Measurements from ENCODE around the gene PBX4. TPM values are rescaled to one million over a fixed set of nuclear protein-coding genes. Genes with fewer than 3 reads are reported as not detected.

Gene PBX4
- polyA plus RNA-seq, 1 donor from 2014 or later: 4.1 TPM

DNA sequence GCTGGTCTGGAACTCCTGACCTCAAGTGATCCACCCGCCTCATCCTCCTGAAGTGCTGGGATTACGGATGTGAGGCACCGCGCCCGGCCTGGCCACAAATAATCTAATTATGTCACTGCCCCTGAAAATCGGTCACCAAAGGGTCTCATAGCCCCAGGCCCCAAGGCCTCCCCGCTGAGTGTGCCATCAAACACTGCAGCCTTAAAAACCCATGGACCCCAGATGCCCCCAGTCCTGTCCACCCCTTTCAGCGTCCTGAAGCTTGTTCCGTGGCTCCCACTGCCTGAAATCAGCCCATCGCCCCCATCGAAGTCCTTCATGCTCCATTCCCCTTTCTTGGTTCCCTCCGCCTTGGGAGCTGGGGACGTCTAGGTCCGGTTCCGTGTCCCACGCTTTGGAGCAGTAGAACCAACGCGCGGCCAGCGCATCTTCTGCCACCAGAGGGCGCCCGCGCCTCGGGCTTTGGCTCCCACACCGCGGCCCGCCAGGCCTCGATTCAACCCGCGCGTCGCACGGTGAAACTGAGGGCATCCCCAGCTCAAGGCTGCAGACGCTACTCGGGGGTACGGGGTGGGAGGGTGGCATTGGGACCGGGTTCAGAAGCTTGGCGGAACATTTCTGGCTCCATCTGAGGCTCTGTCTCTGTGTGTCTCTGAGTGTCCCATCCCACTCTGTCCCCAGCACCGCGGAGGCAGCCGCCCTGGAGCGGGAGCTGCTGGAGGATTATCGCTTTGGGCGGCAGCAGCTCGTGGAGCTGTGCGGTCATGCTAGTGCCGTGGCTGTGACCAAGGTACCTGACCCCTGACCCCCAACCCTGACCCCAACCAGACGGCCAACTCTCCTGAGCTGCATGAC is 86.3 kb downstream of the PBX4 start:
- no peaks in the 10 kb centered on the region for H3K27me3 Mint-ChIP-seq

DNA sequence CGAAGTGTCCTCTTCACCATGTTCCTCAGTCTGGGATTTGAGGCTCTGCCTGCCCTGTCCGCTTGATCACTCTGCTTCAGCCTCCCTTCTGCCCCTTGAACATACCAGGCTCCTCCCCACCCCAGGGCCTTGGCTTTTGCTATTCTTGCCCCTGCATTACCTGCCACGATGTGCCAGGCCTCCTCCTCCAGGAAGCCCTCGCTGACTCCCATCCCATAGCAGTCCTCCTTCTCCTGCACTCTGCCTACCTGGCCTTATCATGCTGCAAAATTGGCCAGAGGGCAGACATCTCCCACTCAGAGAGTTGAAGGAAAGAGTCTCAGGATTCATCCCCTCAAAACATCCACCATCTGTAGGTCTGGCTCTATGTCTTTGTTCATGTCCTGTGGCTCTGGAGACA is 87.6 kb downstream of the PBX4 start:
- H3K4me1 Mint-ChIP-seq: peaks cover 7 to 9% (median 8%) of the 10 kb centered on the region in 3 donors
- no peak overlapping the region for H3K27ac Mint-ChIP-seq
- H3K27me3 Mint-ChIP-seq: no peaks in the 10 kb centered on the region
- H3K4me3 Mint-ChIP-seq: no peak overlapping the region
- H3K9me3 Mint-ChIP-seq: no peaks in the 10 kb centered on the region
- H3K36me3 Mint-ChIP-seq: peaks cover 2% of the 10 kb centered on the region

More for the DNA sequence above, 86.3 kb downstream of the PBX4 start:
- H3K27ac Mint-ChIP-seq: peak overlapping the region in 1 of 3 donors; percentile 80
- peaks cover 2% of the 10 kb centered on the region for H3K36me3 Mint-ChIP-seq
- H3K4me1 Mint-ChIP-seq: peaks cover 5 to 9% (median 7%) of the 10 kb centered on the region in 3 donors
- no peaks in the 10 kb centered on the region for H3K9me3 Mint-ChIP-seq
- H3K4me3 Mint-ChIP-seq: peak overlapping the region in 2 of 4 donors; percentile 57 to 84

DNA sequence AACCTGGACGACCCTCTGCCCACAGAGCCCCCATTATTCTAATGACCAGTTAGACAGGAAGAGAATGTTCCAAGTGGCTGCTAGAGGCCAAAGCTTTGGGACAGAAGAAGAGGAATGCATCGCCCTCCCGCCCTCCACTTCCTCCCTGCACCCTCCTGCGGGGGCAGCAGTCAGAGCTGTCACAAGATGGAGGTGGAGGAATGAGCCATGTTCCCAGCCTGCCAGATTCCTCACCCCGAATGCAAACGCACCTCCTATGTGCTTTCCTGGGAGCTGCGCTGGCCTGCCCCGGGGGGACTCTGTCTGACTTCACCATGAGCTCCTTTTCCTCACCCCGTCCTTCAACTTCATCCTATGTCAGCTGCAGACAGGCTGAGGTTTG is 88.1 kb downstream of the PBX4 start:
- peaks cover 2% of the 10 kb centered on the region for H3K36me3 Mint-ChIP-seq
- peak overlapping the region in 1 of 3 donors; percentile 53 for H3K27ac Mint-ChIP-seq
- no peaks in the 10 kb centered on the region for H3K27me3 Mint-ChIP-seq
- H3K4me3 Mint-ChIP-seq: peak overlapping the region in 1 of 4 donors; percentile 28
- H3K4me1 Mint-ChIP-seq: peaks cover 7 to 9% (median 8%) of the 10 kb centered on the region in 3 donors
- no peaks in the 10 kb centered on the region for H3K9me3 Mint-ChIP-seq

DNA sequence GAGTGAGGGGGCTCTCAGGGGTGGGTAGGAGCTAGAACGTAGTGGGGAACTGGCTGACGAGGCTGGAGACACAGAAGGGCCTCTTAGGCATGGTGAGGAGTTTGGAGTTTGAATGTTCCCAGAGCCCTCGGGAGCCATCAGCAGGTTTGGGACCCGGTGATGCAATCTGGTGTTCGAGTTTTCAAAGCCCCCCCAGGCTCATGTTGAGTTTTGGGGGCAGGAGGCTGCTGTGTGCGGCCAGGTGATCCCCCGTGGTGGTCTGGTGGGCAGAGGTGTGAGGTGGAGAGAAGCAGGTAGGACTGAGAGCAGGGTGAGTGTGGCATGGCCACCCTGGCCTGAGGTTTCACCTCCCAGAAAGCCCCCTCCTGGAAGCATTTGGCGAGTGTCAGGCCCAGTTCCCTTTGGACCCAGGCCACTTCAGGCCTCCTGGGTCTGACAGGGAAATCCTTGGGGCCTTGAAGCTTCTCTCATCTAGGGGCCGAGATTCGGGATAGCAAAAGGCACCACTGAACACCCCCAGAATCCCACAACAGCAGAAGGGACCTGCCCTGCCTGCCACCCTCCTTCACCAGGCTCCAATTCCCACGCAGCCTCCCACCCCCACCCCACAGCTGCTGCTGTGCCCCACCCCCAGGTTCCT is 88.6 kb downstream of the PBX4 start:
- H3K36me3 Mint-ChIP-seq: peaks cover 2% of the 10 kb centered on the region
- no peak overlapping the region for H3K4me3 Mint-ChIP-seq
- H3K9me3 Mint-ChIP-seq: no peaks in the 10 kb centered on the region
- H3K4me1 Mint-ChIP-seq: peaks cover 9 to 11% (median 10%) of the 10 kb centered on the region in 3 donors
- no peak overlapping the region for H3K27ac Mint-ChIP-seq
- no peaks in the 10 kb centered on the region for H3K27me3 Mint-ChIP-seq

DNA sequence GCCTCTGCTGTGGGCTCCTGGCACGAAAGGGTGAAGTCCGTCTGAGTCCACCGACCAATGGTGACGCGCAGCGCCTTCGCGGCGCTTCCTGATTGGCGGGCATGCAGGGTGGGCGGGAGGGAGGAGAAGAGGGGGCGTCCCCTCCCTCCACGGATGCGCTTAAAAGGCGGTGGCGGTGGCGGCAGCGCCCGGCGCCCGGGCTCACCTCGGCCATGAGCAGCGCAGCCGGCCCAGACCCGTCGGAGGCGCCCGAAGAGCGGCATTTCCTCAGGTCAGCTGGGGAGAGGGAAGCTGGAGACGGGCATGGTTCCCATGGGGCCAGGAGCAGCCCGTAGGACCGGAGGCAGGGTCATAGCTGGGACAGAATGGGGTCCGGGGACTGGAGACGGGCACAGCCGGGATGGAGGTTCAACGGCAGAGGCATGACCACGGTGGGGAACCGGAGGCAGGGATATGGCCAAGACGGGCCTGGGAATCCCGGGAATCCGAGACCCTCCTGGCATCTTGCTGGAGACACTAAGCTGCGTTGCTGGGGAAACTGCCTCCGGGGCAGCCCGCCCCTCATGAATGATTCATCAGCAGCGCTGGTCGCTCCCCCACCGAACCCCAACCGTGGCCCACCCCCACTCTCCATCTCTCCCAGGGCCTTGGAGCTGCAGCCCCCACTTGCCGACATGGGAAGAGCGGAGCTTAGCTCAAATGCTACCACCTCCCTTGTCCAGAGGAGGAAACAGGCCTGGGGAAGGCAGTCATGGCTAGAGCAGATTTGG is 89.6 kb downstream of the PBX4 start, which contains the start of gene YJEFN3:
TSS of gene YJEFN3 (plus strand) at position 191 of the 770 bp plus-strand sequence. CDS start at position 213, 22 bp downstream.
- peaks cover 11 to 19% (median 15%) of the 10 kb centered on the region in 3 donors for H3K4me1 Mint-ChIP-seq
- no peak within 1 kb of the TSS for H3K27ac Mint-ChIP-seq
- H3K27me3 Mint-ChIP-seq: no peaks in the 10 kb centered on the region
- peak within 1 kb of the TSS in 1 of 4 donors; percentile 63 for H3K4me3 Mint-ChIP-seq
- peaks cover 4% of the 10 kb centered on the region for H3K36me3 Mint-ChIP-seq
- H3K9me3 Mint-ChIP-seq: no peaks in the 10 kb centered on the region

DNA sequence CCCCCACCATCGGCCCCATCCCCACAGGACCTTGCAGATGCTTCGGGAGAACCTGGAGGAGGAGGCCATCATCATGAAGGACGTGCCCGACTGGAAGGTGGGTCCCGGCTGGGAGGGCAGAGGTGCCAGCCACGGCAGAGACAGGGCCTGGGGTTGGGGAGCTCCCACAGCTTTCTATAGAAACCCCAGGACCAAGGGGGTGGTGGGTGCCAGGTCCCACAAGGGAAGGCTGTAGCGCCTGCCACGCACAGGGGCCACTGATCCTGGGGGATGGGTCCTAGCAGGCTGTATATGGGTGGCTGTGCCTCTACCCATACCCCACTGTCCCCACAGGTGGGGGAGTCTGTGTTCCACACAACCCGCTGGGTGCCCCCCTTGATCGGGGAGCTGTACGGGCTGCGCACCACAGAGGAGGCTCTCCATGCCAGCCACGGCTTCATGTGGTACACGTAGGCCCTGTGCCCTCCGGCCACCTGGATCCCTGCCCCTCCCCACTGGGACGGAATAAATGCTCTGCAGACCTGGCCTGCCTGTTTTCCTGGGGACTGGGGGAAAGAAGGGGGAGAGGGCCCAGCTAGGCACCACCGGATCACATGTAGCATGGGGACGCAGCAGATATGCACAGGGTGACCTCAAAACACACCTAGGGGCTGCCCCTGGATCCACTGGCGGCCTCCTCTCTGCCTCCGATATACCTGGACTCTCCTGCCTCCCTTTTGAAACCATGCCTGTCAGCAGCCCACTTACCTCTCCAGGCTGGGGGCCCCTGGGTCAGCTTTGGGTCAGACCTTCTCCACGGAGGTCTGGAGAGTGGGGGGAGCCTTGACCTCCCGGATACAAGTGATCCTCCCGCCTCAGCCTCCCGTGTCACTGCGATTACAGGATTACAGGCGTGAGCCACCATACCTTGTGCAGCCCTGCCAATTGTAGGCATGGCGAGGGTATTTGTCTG is 90.5 kb downstream of the PBX4 start:
- no peaks in the 10 kb centered on the region for H3K27me3 Mint-ChIP-seq
- no peak overlapping the region for H3K27ac Mint-ChIP-seq
- H3K9me3 Mint-ChIP-seq: no peaks in the 10 kb centered on the region
- H3K4me1 Mint-ChIP-seq: peaks cover 11 to 21% (median 18%) of the 10 kb centered on the region in 3 donors
- H3K4me3 Mint-ChIP-seq: peak overlapping the region in 1 of 4 donors; percentile 63
- peaks cover 4% of the 10 kb centered on the region for H3K36me3 Mint-ChIP-seq

DNA sequence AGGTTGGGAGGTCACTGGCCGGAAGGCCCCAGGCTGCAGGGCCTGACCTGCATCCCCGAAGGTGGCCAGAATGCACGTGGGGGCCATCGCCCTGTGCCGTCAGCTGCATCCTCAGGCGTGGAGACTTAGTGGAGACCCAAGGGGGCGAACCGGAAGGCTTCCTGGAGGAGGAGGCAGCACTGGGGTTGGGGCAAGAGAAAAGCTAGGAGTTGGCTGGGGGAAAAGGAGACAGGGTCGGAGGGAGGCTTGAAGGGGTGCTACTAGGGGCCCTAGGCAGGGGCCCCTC is 91.2 kb downstream of the PBX4 start:
- Mint-ChIP-seq H3K27ac (no peak overlapping the region), H3K4me3 (peak overlapping the region in 1 of 4 donors; percentile 78), H3K9me3 (no peaks in the 10 kb centered on the region), H3K36me3 (peaks cover 4% of the 10 kb centered on the region), H3K4me1 (peaks cover 10 to 23% (median 21%) of the 10 kb centered on the region in 3 donors), H3K27me3 (no peaks in the 10 kb centered on the region)

DNA sequence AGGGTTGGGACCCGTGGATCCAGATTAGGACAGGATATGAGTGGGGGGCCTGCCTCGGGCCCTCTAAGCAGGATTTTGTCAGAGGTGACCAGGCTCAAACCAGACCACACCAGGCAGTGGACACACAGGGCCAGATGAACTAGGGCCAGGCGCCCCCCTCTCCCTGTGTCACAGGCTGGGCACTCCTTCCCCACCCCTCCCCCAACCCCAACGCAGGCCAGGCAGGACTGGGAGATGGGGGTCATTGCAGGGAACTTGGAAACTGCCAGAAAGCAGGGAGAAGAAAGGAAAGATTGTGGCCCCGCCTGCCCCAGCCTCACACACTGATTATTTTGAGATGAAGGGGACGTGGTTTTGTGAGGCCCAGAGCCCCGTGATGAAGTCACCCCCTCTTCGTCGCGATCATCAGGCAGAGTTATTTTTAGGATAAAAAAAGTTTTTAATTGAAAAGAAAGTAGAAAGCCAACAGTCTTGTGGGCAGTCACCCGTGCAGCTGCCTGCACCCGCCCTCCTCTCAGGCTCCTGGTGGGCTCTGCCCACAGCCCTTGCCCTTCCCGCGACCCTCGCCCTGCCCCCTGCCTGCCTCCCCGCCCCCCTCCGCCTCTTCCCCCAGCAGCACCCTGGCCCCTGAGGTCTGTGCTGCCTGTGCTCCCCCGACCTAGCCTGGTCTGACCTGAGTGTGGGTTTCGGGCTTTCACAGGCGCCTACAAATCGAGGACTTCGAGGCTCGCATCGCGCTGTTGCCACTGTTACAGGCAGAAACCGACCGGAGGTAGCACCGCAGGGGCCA is 91.7 kb downstream of the PBX4 start:
- H3K36me3 Mint-ChIP-seq: peaks cover 2% of the 10 kb centered on the region
- no peak overlapping the region for H3K27ac Mint-ChIP-seq
- H3K4me1 Mint-ChIP-seq: peaks cover 6 to 19% (median 19%) of the 10 kb centered on the region in 3 donors
- H3K4me3 Mint-ChIP-seq: peak overlapping the region in 2 of 4 donors; percentile 23 to 45
- no peaks in the 10 kb centered on the region for H3K27me3 Mint-ChIP-seq
- no peaks in the 10 kb centered on the region for H3K9me3 Mint-ChIP-seq

DNA sequence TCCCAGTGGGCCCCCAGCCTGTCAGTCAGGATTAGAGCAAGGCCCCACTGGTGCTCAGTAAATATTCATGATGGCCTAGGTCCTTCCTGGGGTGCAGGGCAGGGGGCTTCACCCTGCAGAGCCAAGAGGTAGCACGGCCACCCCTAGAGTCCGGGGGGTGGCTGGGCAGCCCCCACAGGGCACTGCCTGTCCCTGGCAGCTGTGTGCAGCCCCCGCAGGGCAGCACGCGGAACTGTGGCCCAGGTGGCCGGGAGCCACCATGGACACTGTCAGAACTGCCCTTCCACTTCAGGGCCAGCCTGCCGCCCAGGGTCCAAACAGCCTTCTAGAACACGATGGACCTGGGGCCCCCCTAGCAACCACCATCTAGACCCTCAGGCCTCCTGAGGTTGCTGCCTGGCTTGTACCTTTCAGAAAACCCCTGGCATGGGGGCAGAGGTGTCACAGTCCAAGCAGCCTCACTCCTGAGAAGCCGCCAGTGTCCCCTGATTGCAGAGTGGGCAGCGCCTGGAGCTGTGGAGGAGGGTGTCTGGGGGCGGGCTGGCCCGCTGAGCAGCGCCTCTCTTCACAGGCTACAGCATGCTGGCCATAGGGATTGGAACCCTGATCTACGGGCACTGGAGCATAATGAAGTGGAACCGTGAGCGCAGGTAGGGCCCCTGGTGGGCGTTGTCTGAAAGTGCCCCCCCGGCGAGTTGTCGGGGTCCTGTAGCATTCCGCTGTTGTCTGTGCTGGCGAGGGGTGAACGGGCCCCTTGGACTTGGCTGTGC is 92.7 kb downstream of the PBX4 start:
- H3K36me3 Mint-ChIP-seq: peaks cover 2% of the 10 kb centered on the region
- no peaks in the 10 kb centered on the region for H3K9me3 Mint-ChIP-seq
- H3K27ac Mint-ChIP-seq: peak overlapping the region in 1 of 3 donors; percentile 23
- H3K27me3 Mint-ChIP-seq: no peaks in the 10 kb centered on the region
- peaks cover 10 to 20% (median 19%) of the 10 kb centered on the region in 3 donors for H3K4me1 Mint-ChIP-seq
- H3K4me3 Mint-ChIP-seq: no peak overlapping the region

DNA sequence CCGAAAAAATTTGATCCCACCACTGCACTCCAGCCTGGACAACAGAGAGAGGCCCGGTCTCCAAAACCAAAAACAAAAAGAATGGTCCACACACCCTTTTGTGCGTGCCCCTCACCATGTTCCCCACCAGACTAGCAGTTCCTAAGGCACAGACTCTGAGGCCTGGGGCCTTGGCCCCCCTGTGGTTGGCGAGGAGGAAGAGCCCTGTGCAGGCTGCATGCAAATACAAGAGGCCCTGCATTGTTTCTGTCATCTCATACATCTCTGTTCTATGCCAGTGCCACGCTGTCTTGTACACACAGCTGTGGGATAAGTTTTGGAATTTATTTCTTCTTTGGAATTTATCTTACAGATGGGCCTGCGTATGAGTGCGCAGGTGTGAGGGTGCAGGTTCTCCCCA is 94.4 kb downstream of the PBX4 start:
- Mint-ChIP-seq H3K27ac (peak overlapping the region in 2 of 3 donors; percentile 51 to 64), H3K4me1 (peaks cover 17 to 27% (median 22%) of the 10 kb centered on the region in 3 donors), H3K36me3 (peaks cover 3% of the 10 kb centered on the region), H3K9me3 (no peaks in the 10 kb centered on the region), H3K4me3 (peak overlapping the region; percentile 29 to 90 (median 42)), H3K27me3 (no peaks in the 10 kb centered on the region)

DNA sequence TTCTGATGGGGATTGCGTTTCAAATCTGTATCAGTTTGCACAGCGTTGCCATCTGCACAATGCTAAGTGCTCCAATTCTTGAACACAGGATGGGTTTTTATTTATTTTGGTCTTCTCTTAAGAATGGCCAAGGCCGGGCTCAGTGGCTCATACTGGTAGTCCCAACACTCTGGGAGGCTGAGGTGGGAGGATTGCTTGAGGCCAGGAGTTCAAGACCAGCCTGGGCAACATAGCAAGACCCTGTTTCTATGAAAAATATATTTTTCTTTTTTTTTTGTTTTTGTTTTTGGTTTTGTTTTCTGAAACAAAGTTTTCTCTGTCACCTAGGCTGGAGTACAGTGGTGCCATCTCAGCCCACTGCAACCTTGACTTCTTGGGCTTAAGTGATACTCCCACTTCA is 95.3 kb downstream of the PBX4 start:
- Mint-ChIP-seq H3K4me1 (peaks cover 17 to 27% (median 22%) of the 10 kb centered on the region in 3 donors), H3K9me3 (no peaks in the 10 kb centered on the region), H3K4me3 (peak overlapping the region in 2 of 4 donors; percentile 47 to 69), H3K27ac (peak overlapping the region in 2 of 3 donors; percentile 32 to 67), H3K27me3 (no peaks in the 10 kb centered on the region), H3K36me3 (peaks cover 3% of the 10 kb centered on the region)

DNA sequence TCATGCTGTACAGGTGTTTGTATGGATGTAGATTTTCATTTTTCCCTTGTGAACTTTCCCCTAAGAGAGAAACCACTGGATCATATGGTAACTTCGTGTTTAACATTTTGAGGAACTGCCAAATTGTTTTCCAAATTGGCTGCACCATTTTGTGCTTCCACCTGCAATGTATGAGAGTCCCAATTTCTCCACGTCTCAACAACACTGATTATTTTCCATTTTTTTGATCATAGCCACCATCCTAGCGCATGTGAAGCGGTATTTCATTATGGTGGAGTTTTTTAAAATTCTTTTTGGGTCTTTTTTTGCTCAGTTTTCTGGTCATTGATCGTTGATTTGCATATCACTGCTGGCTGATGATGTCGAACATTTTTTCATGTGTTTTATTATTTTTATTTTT is 97.5 kb downstream of the PBX4 start:
- Mint-ChIP-seq H3K36me3 (peaks cover 3% of the 10 kb centered on the region), H3K27me3 (no peaks in the 10 kb centered on the region), H3K4me1 (peaks cover 21 to 30% (median 23%) of the 10 kb centered on the region in 3 donors), H3K27ac (no peak overlapping the region), H3K9me3 (no peaks in the 10 kb centered on the region), H3K4me3 (peak overlapping the region in 2 of 4 donors; percentile 55 to 60)

DNA sequence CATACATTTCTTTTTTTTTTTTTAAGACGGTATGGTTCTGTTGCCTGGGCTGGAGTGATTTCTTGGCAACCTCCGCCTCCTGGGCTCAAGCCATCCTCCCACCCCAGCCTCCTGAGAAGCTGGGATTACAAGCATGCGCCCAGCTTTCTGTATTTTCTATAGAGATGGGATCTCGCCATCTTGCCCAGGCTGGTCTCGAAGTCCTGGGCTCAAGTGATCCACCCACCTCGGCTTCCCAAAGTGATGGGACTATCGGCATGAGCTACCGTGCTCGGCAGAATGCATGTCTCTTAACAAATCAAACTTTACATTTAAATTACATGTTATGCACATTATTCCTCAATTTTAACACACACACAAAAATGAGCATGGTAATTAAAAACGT is 101.3 kb downstream of the PBX4 start:
- peak overlapping the region; percentile 94 to 99 (median 98) for H3K4me3 Mint-ChIP-seq
- H3K27ac Mint-ChIP-seq: no peak overlapping the region
- H3K9me3 Mint-ChIP-seq: no peaks in the 10 kb centered on the region
- H3K36me3 Mint-ChIP-seq: peaks cover 2% of the 10 kb centered on the region
- peaks cover 11 to 17% (median 12%) of the 10 kb centered on the region in 3 donors for H3K4me1 Mint-ChIP-seq
- no peaks in the 10 kb centered on the region for H3K27me3 Mint-ChIP-seq
